SU-DHL-6 (cell line): ENCODE results near the gene LHFPL3.

Source experiments
- H2AFZ ChIP-seq: fragments of 200-600 bp; sonication (generic); 2 replicates; pipeline ENCODE4 v1.6.1; 2014; ENCODE audit warnings: low read depth, mild to moderate bottlenecking, moderate library complexity, mixed read lengths, antibody characterized with exemption, low read length; ENCODE audit not compliant: severe bottlenecking
- H3F3A ChIP-seq: fragments of 200-600 bp; shearing (Covaris generic); 2 replicates; pipeline ENCODE4 v1.6.0; 2016; ENCODE audit warnings: antibody characterized with exemption, mild to moderate bottlenecking; ENCODE audit not compliant: insufficient read depth
- H3K27ac ChIP-seq: fragments of 200-600 bp; sonication (generic); 2 replicates; pipeline ENCODE4 v1.5.1; 2016; ENCODE audit warnings: low read depth, mild to moderate bottlenecking, low read length, moderate library complexity, mixed read lengths
- H3K27me3 ChIP-seq: fragments of 200-600 bp; sonication (generic), shearing (Covaris generic); 2 replicates; pipeline ENCODE4 v1.6.0; 2014; ENCODE audit warnings: mild to moderate bottlenecking, low read length
- H3K36me3 ChIP-seq: fragments of 200-600 bp; sonication (generic); 2 replicates; pipeline ENCODE4 v1.6.1; 2014; ENCODE audit warnings: mild to moderate bottlenecking, low read length, mixed read lengths
- H3K4me2 ChIP-seq: fragments of 300-600, 200-600 bp; shearing (Covaris generic), sonication (generic); 2 replicates; pipeline ENCODE4 v1.6.0; 2014; ENCODE audit warnings: low read length, low read depth, mild to moderate bottlenecking; ENCODE audit not compliant: poor library complexity, severe bottlenecking
- H3K4me3 ChIP-seq: fragments of 200-600 bp; sonication (generic); 2 replicates; pipeline ENCODE4 v1.5.1; 2014; ENCODE audit warnings: antibody characterized with exemption, low read length, mild to moderate bottlenecking, mixed read lengths; ENCODE audit not compliant: insufficient read depth, poor library complexity, severe bottlenecking
- H3K79me2 ChIP-seq: fragments of 200-600 bp; sonication (generic); 2 replicates; pipeline ENCODE4 v1.6.1; 2014; ENCODE audit warnings: mild to moderate bottlenecking, low read length, moderate library complexity; ENCODE audit not compliant: insufficient read depth
- H3K9ac ChIP-seq: fragments of 200-600 bp; sonication (generic); 2 replicates; pipeline ENCODE4 v1.7.0; 2014; ENCODE audit warnings: mild to moderate bottlenecking, low read length
- H3K9me2 ChIP-seq: fragments of 200-600 bp; sonication (generic); replicated peaks from 2 replicates; pipeline ENCODE4 v1.6.1; 2014; ENCODE audit warnings: low read length; ENCODE audit not compliant: insufficient read depth
- H3K9me3 ChIP-seq: fragments of 200-600 bp; sonication (generic); 2 replicates; pipeline ENCODE4 v1.6.1; 2014; ENCODE audit warnings: low read length, mixed read lengths; ENCODE audit not compliant: insufficient read depth
- H4K20me1 ChIP-seq: fragments of 200-600 bp; sonication (generic); 2 replicates; pipeline ENCODE4 v1.6.1; 2014; ENCODE audit warnings: low read depth, mild to moderate bottlenecking, antibody characterized with exemption, low read length, moderate library complexity, mixed read lengths
- CTCF ChIP-seq: fragments of 200-600 bp; sonication (generic); IDR thresholded peaks from one replicate; pipeline ENCODE4 v1.5.1; 2017; ENCODE audit warnings: antibody characterized with exemption, mild to moderate bottlenecking, low read length, moderate library complexity; ENCODE audit not compliant: insufficient read depth, poor library complexity, severe bottlenecking
- EZH2phosphoT487 ChIP-seq: fragments of 200-600 bp; sonication (generic), shearing (Covaris generic); conservative IDR thresholded peaks from 2 replicates; pipeline ENCODE4 v1.6.1; 2018; ENCODE audit warnings: mild to moderate bottlenecking, antibody characterized with exemption, low read length, moderate library complexity, mixed read lengths

The LHFPL3 gene

GRCh38 chr7:104371216-104371979 is 43.0 kb downstream of the LHFPL3 start:
- Histone ChIP-seq H3K9me3 (no peaks in the 10 kb centered on the region), H3K9me2 (no peaks in the 10 kb centered on the region), H3K27me3 (no peaks in the 10 kb centered on the region), H3K36me3 (no peaks in the 10 kb centered on the region), H2AFZ (no peak overlapping the region), H3K9ac (no peak overlapping the region), H3K79me2 (no peaks in the 10 kb centered on the region), H3K27ac (no peak overlapping the region), H4K20me1 (no peaks in the 10 kb centered on the region), H3K4me3 (no peak overlapping the region), H3K4me2 (no peak overlapping the region), H3F3A (no peaks in the 10 kb centered on the region)
- TF ChIP-seq EZH2phosphoT487 (no peak), CTCF (no peak)

- Histone ChIP-seq H3K36me3 (no peaks in the 10 kb centered on the region), H3K9me3 (no peaks in the 10 kb centered on the region), H3K27me3 (no peaks in the 10 kb centered on the region), H3K9ac (no peak overlapping the region), H3K9me2 (no peaks in the 10 kb centered on the region), H3F3A (no peaks in the 10 kb centered on the region), H3K4me2 (no peak overlapping the region), H4K20me1 (no peaks in the 10 kb centered on the region), H2AFZ (no peak overlapping the region), H3K27ac (no peak overlapping the region), H3K79me2 (no peaks in the 10 kb centered on the region), H3K4me3 (no peak overlapping the region)
- TF ChIP-seq CTCF (no peak), EZH2phosphoT487 (no peak)
Measured at GRCh38 chr7:104371980-104372357, 43.6 kb downstream of the LHFPL3 start.

DNA sequence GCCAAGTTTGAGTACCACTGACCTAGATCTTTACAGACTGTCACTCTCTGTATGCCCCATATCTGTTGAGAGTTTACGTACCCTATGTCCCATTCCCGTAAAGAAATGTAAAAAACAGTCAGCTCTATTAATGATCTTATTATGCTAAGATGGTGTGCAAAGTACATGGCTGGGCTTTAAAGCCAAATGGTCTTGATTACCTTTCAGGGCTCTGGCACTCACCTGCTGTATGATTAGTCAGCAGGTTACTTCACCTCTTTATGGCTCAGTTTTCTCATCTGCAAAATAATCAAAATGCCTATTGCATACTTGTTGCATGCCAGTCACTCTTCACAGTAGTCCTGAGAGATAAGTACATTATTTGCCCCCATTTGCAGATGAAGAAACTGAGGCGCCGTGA is 54.2 kb downstream of the LHFPL3 start:
- H3K27me3 ChIP-seq, result no peaks in the 10 kb centered on the region
- no peaks in the 10 kb centered on the region for H3K9me2 ChIP-seq
- H3F3A ChIP-seq, result no peaks in the 10 kb centered on the region
- no peaks in the 10 kb centered on the region for H4K20me1 ChIP-seq
- no peak overlapping the region for H3K4me3 ChIP-seq
- H3K9me3 ChIP-seq, result no peaks in the 10 kb centered on the region
- no peaks in the 10 kb centered on the region for H3K36me3 ChIP-seq
- no peaks in the 10 kb centered on the region for H3K79me2 ChIP-seq
- no peak overlapping the region for H3K9ac ChIP-seq
- H3K4me2 ChIP-seq, result no peak overlapping the region
- no peak for TF ChIP-seq EZH2phosphoT487
- TF ChIP-seq CTCF, result no peak
- H3K27ac ChIP-seq, result no peak overlapping the region
- H2AFZ ChIP-seq, result no peak overlapping the region
